PC-3 (cell line): Measurements from ENCODE around the gene METRN. TPM values are rescaled to one million over a fixed set of nuclear protein-coding genes. Genes with fewer than 3 reads are reported as not detected.

Source experiments
- ATAC-seq: fragments of 200-7000 bp; cut with Tn5 transposase; 2 replicates; pipeline ENCODE4 v1.9.1; 2020; ENCODE audit warnings: mild to moderate bottlenecking, moderate library complexity
- BruUV-seq: library from RNA; stranded (reverse); fragments of 400-500 nt; replicated peaks from 2 replicates; lab custom pipeline; 2021; lab: Mats Ljungman, UMichigan
- CTCF ChIA-PET: fragments of 300-600 bp; sonication (Branson Sonifier 250); formaldehyde crosslinking; loops from one replicate; lab custom pipeline; 2022; ENCODE audit warnings: antibody characterized with exemption; lab: Charles Lee
- POLR2A ChIA-PET: fragments of 300-600 bp; sonication (Branson Sonifier 250); formaldehyde crosslinking; loops from one replicate; lab custom pipeline; 2022; ENCODE audit warnings: antibody characterized with exemption; ENCODE audit not compliant: unreplicated experiment; lab: Charles Lee
- DNase-seq: peaks from one replicate; pipeline ENCODE4 v3.0.0-alpha.2; 2015
- H2AFZ ChIP-seq: fragments of 300-600 bp; sonication (generic); 2 replicates; pipeline ENCODE4 v1.6.0; 2016; ENCODE audit warnings: antibody characterized with exemption, low read length
- H3F3A ChIP-seq: fragments of 300-600 bp; sonication (generic); one replicate; pipeline ENCODE4 v1.6.0; 2017; ENCODE audit warnings: antibody characterized with exemption, low read length, control low read depth, mild to moderate bottlenecking; ENCODE audit not compliant: unreplicated experiment
- H3K27ac ChIP-seq: fragments of 300-600 bp; sonication (generic); 2 replicates; pipeline ENCODE4 v1.5.1; 2016; ENCODE audit warnings: mild to moderate bottlenecking, low read length
- H3K27me3 ChIP-seq: fragments of 300-600 bp; sonication (generic); 2 replicates; pipeline ENCODE4 v1.6.1; 2016; ENCODE audit warnings: low read length, mixed read lengths
- H3K36me3 ChIP-seq: fragments of 300-600 bp; sonication (generic); 2 replicates; pipeline ENCODE4 v1.6.1; 2016; ENCODE audit warnings: low read depth, mixed run types, low read length, mixed read lengths
- H3K4me1 ChIP-seq: fragments of 300-600 bp; sonication (generic); 2 replicates; pipeline ENCODE4 v1.5.1; 2016; ENCODE audit warnings: low read length; ENCODE audit not compliant: insufficient read depth
- H3K4me2 ChIP-seq: fragments of 300-600 bp; sonication (generic); 2 replicates; pipeline ENCODE4 v1.6.0; 2016; ENCODE audit warnings: low read length
- H3K4me3 ChIP-seq: fragments of 300-600 bp; sonication (generic); 2 replicates; pipeline ENCODE4 v1.5.1; 2016; ENCODE audit warnings: mild to moderate bottlenecking, low read length, mixed read lengths
- H3K79me2 ChIP-seq: fragments of 300-600 bp; sonication (generic); 2 replicates; pipeline ENCODE4 v1.6.1; 2017; ENCODE audit warnings: low read length, mixed read lengths
- H3K9ac ChIP-seq: fragments of 300-600 bp; sonication (generic); 2 replicates; pipeline ENCODE4 v1.6.0; 2016; ENCODE audit warnings: mild to moderate bottlenecking, low read length
- H3K9me2 ChIP-seq: fragments of 300-600 bp; sonication (generic); replicated peaks from 2 replicates; pipeline ENCODE4 v1.6.1; 2016; ENCODE audit warnings: mixed run types, low read length, mixed read lengths
- H3K9me3 ChIP-seq: fragments of 300-600 bp; sonication (generic); 2 replicates; pipeline ENCODE4 v1.6.1; 2016; ENCODE audit warnings: low read length, mixed read lengths
- H4K20me1 ChIP-seq: fragments of 300-600 bp; sonication (generic); 2 replicates; pipeline ENCODE4 v1.6.1; 2016; ENCODE audit warnings: low read length, mixed read lengths
- CTCF ChIP-seq: fragments of 300-600 bp; sonication (generic); conservative IDR thresholded peaks from 2 replicates; pipeline ENCODE4 v1.5.1; 2017; ENCODE audit warnings: antibody characterized with exemption, low read depth, mild to moderate bottlenecking, low read length
- EZH2 ChIP-seq: fragments of 300-600 bp; sonication (generic); IDR thresholded peaks from one replicate; pipeline ENCODE4 v1.6.1; 2017; ENCODE audit warnings: antibody characterized with exemption, mild to moderate bottlenecking, low read length; ENCODE audit not compliant: unreplicated experiment
- EZH2phosphoT487 ChIP-seq: fragments of 300-600 bp; sonication (generic); IDR thresholded peaks from 2 replicates; pipeline ENCODE4 v1.6.1; 2018; ENCODE audit warnings: mild to moderate bottlenecking, antibody characterized with exemption, low read length, borderline replicate concordance
- intact Hi-C: fragments of 100-400 bp; cut with micrococcal nuclease; formaldehyde crosslinking; loops from 2 replicates; pipeline ENCODE4 v1.9.0; 2023
- total RNA-seq: library from RNA; depleted of rRNA; stranded (reverse); fragments of >200 nt; gene quantifications from 2 replicates; pipeline ENCODE4 v1.2.3, GENCODE V29; 2014

Gene METRN
- total RNA-seq, 1 experiment from 2014 or later, result 320 TPM

- Histone ChIP-seq H3K4me3 (no peak overlapping the region), H3K27ac (no peak overlapping the region), H4K20me1 (no peaks in the 10 kb centered on the region), H3K9me3 (no peaks in the 10 kb centered on the region), H3F3A (no peaks in the 10 kb centered on the region), H3K36me3 (no peaks in the 10 kb centered on the region), H3K79me2 (no peaks in the 10 kb centered on the region), H3K9ac (no peak overlapping the region), H3K4me2 (no peak overlapping the region), H3K9me2 (no peaks in the 10 kb centered on the region), H2AFZ (no peak overlapping the region), H3K4me1 (peaks cover 16% of the 10 kb centered on the region), H3K27me3 (peaks cover 28% of the 10 kb centered on the region)
- TF ChIP-seq EZH2 (no peak), CTCF (0 out of 2 replicates have a peak, but pooled peaks have one; percentile 12)
- BruUV-seq, result no TSS peak
- DNase-seq (peak; percentile 54), ATAC-seq (no peak)
- ChIA-PET CTCF (interaction anchor here (0.6 kb wide), 1 partner anchor 100 kb away, joined by 4 read pairs; no protein-coding TSS in a partner anchor), POLR2A (no interaction called here)
- intact Hi-C loops, result loop anchor here (10.0 kb wide), 1 partner anchor 75 kb away; the partner anchor contains the start of genes CHTF18 and RPUSD1
These were observed 5.1 kb upstream of the METRN start for GRCh38 chr16:709566-710499.

- CTCF ChIA-PET, result no interaction called here
These were observed 4.3 kb upstream of the METRN start for GRCh38 chr16:710500-711075.

More at GRCh38 chr16:710500-711075, 4.3 kb upstream of the METRN start:
- Histone ChIP-seq H2AFZ (no peak overlapping the region), H3K27me3 (peaks cover 26% of the 10 kb centered on the region), H3K9ac (no peak overlapping the region), H3K4me3 (no peak overlapping the region), H3K27ac (no peak overlapping the region), H3K9me3 (no peaks in the 10 kb centered on the region), H3K4me2 (no peak overlapping the region), H3K9me2 (no peaks in the 10 kb centered on the region), H3K36me3 (no peaks in the 10 kb centered on the region), H3K79me2 (peaks cover 4% of the 10 kb centered on the region; the same call in 1 of the 2 replicates), H3K4me1 (peaks cover 16% of the 10 kb centered on the region), H4K20me1 (no peaks in the 10 kb centered on the region), H3F3A (no peaks in the 10 kb centered on the region)
- POLR2A ChIA-PET, result no interaction called here
- intact Hi-C loops, result loop anchor here (10.0 kb wide), 1 partner anchor 74 kb away; the partner anchor contains the start of genes CHTF18 and RPUSD1
- DNase-seq (no peak), ATAC-seq (no peak)
- TF ChIP-seq EZH2phosphoT487, result no peak
- no peak for TF ChIP-seq EZH2
- no peak for TF ChIP-seq CTCF
- no TSS peak for BruUV-seq
